GM12878 (cell line): ENCODE results near the gene PLXNB2. TPM values are rescaled to one million over a fixed set of nuclear protein-coding genes. Genes with fewer than 3 reads are reported as not detected.

Source experiments
- ATAC-seq: fragments of 200-7000 bp; cut with Tn5 transposase; 3 replicates; pipeline ENCODE4 v1.9.1; 2020; ENCODE audit warnings: mild to moderate bottlenecking, moderate library complexity
- BruUV-seq: library from RNA; stranded (reverse); fragments of 400-500 nt; replicated peaks from 2 replicates; lab custom pipeline; 2021; lab: Mats Ljungman, UMichigan
- CTCF ChIA-PET: fragments of 300-600 bp; sonication (Branson Sonifier 250); formaldehyde crosslinking; extraction: SDS; loops from one replicate; lab custom pipeline; 2021; ENCODE audit warnings: inconsistent platforms; lab: Yijun Ruan, JAX
- POLR2A ChIA-PET: fragments of 350-600 bp; formaldehyde crosslinking; extraction: SDS; loops from one replicate; lab custom pipeline; 2021; ENCODE audit warnings: inconsistent platforms; lab: Charles Lee
- RAD21 ChIA-PET: fragments of 300-600 bp; sonication (Branson Sonifier 250); formaldehyde crosslinking; loops from one replicate; lab custom pipeline; 2023; ENCODE audit warnings: antibody characterized with exemption; ENCODE audit not compliant: unreplicated experiment; lab: Charles Lee
- SMC1A ChIA-PET: fragments of 300-600 bp; sonication (Branson Sonifier 250); formaldehyde crosslinking; loops from one replicate; lab custom pipeline; 2023; ENCODE audit not compliant: unreplicated experiment, uncharacterized antibody; lab: Charles Lee
- DNase-seq: peaks from one replicate; pipeline ENCODE4 v3.0.0-alpha.2; 2011; ENCODE audit warnings: low read depth, low spot score
- FAIRE-seq: peaks from 3 replicates; lab custom pipeline; 2011; peaks lifted over from hg19 to GRCh38; lab: Jason Lieb, UNC
- H2AFZ ChIP-seq: 2 replicates; pipeline ENCODE4 v1.6.0; 2011; ENCODE audit warnings: low read depth, low read length, control low read depth; ENCODE audit not compliant: control insufficient read depth
- H3K27ac ChIP-seq: 2 replicates; pipeline ENCODE4 v1.5.1; 2011; ENCODE audit warnings: control low read depth; ENCODE audit not compliant: control insufficient read depth, insufficient read depth
- H3K27me3 ChIP-seq, 2 experiments: replicated peaks in 1 of 2; 2 replicates each; pipeline versions ENCODE4 v1.6.0 to v1.6.1; 2011; ENCODE audit warnings: low read length in 1 of 2; ENCODE audit not compliant: control insufficient read depth in 2 of 2, insufficient read depth in 2 of 2
- H3K36me3 ChIP-seq, 2 experiments: 2 replicates each; pipeline ENCODE4 v1.5.1; 2011; ENCODE audit warnings: low read length in 1 of 2; ENCODE audit not compliant: control insufficient read depth in 2 of 2, insufficient read depth in 2 of 2
- H3K4me1 ChIP-seq: 2 replicates; pipeline ENCODE4 v1.6.1; 2011; ENCODE audit warnings: mild to moderate bottlenecking, low read length, moderate library complexity, mixed read lengths; ENCODE audit not compliant: control insufficient read depth, insufficient read depth
- H3K4me2 ChIP-seq: 2 replicates; pipeline ENCODE4 v1.6.0; 2011; ENCODE audit warnings: control low read depth; ENCODE audit not compliant: control insufficient read depth, insufficient read depth
- H3K4me3 ChIP-seq: fragments of 200-600 bp; sonication (generic); 2 replicates; pipeline ENCODE4 v1.5.1; 2016
- H3K79me2 ChIP-seq: 2 replicates; pipeline ENCODE4 v1.6.0; 2011; ENCODE audit warnings: low read length; ENCODE audit not compliant: control insufficient read depth, insufficient read depth
- H3K9ac ChIP-seq: 2 replicates; pipeline ENCODE4 v1.8.0; 2011; ENCODE audit warnings: low read length, control low read depth, mixed read lengths; ENCODE audit not compliant: control insufficient read depth, insufficient read depth
- H3K9me3 ChIP-seq: replicated peaks from 3 replicates; pipeline ENCODE4 v1.5.1; 2011; ENCODE audit warnings: mild to moderate bottlenecking, low read length; ENCODE audit not compliant: control insufficient read depth, insufficient read depth
- H4K20me1 ChIP-seq: 2 replicates; pipeline ENCODE4 v1.6.0; 2011; ENCODE audit not compliant: control insufficient read depth, insufficient read depth
- CHD2 ChIP-seq: IDR thresholded peaks from 2 replicates; pipeline ENCODE4 v1.6.1; 2011; ENCODE audit warnings: low read depth, low read length, improper control_type of control experiment, borderline replicate concordance
- CREB1 ChIP-seq: IDR thresholded peaks from 2 replicates; pipeline ENCODE4 v1.6.1; 2012; ENCODE audit warnings: low read depth, mild to moderate bottlenecking, inconsistent platforms
- ETV6 ChIP-seq, 2 experiments: fragments of 450-650 bp in 1 of 2; IDR thresholded peaks in 1 of 2; conservative IDR thresholded peaks in 1 of 2; 2 replicates each; pipeline ENCODE4 v1.6.1; 2014; ENCODE audit warnings: antibody characterized with exemption in 1 of 2, borderline replicate concordance in 1 of 2, low read depth in 1 of 2, mild to moderate bottlenecking in 1 of 2, moderate library complexity in 1 of 2
- GABPA ChIP-seq: IDR thresholded peaks from 2 replicates; pipeline ENCODE4 v1.6.1; 2014; ENCODE audit warnings: antibody characterized with exemption, low read depth, mild to moderate bottlenecking, inconsistent platforms
- KAT2A ChIP-seq: conservative IDR thresholded peaks from 2 replicates; pipeline ENCODE4 v1.6.1; 2011; ENCODE audit warnings: low read depth, low read length; ENCODE audit not compliant: control insufficient read depth
- MEF2A ChIP-seq: IDR thresholded peaks from 2 replicates; pipeline ENCODE4 v1.6.1; 2011; ENCODE audit warnings: low read depth, mild to moderate bottlenecking, low read length, moderate library complexity; ENCODE audit not compliant: insufficient read depth
- NFYB ChIP-seq: IDR thresholded peaks from 2 replicates; pipeline ENCODE4 v1.6.1; 2011; ENCODE audit warnings: low read depth, mild to moderate bottlenecking, low read length, improper control_type of control experiment, moderate library complexity; ENCODE audit not compliant: insufficient read depth
- PAX8 ChIP-seq: fragments of 450-650 bp; IDR thresholded peaks from 2 replicates; pipeline ENCODE4 v1.6.1; 2017; ENCODE audit warnings: mild to moderate bottlenecking, moderate library complexity
- SP1 ChIP-seq: IDR thresholded peaks from one replicate; pipeline ENCODE4 v1.6.1; 2011; ENCODE audit warnings: low read depth, low read length
- WGBS: methylation state at CpG from one replicate; pipeline ENCODE4 v1.1.6; 2016; ENCODE audit warnings: low lambda C conversion rate; ENCODE audit not compliant: insufficient replicate concordance, insufficient coverage; ENCODE audit errors: missing lambda C conversion rate; 5-methylcytosine and 5-hydroxymethylcytosine counted together
- in situ Hi-C: fragments of 300-500 bp; cut with MboI; formaldehyde crosslinking; loops from 9 replicates; pipeline ENCODE4 v1.14.3; 2018; ENCODE audit warnings: mixed read lengths
- intact Hi-C: fragments of 100-400 bp; cut with micrococcal nuclease; formaldehyde crosslinking; loops from one replicate; pipeline ENCODE4 v1.14.2; 2022; ENCODE audit not compliant: unreplicated experiment
- polyA plus RNA-seq, 11 experiments: library from polyadenylated mRNA; depleted of rRNA in 4 of 11; unstranded in 6 of 11; stranded (reverse) in 5 of 11; fragments of >200 nt; fragmentation: Nextera tagmentation in 4 of 11; fragmentation: Illumina TruSeq in 1 of 11; extraction: Ambion mirVana in 4 of 11; extraction: Trizol in 1 of 11; gene quantifications; 1 replicate in 1 of 11; 2 replicates in 10 of 11; pipeline versions ENCODE4 v1.2.1 to v1.2.3, GENCODE V29; 2011 to 2016; ENCODE audit warnings: inconsistent platforms in 2 of 11, missing spikeins in 2 of 11, low read depth in 1 of 11
- total RNA-seq, 4 experiments: library from RNA; depleted of rRNA in 3 of 4; stranded (reverse); fragments of >200 nt in 3 of 4; fragmentation: Illumina TruSeq in 1 of 4; extraction: Trizol in 1 of 4; gene quantifications; 2 replicates each; pipeline versions ENCODE4 v1.2.1 to v1.2.3, GENCODE V29; 2013 to 2021
- TF ChIP-seq, protein P1 (sequence below): fragments of 450-650 bp; IDR thresholded peaks from 2 replicates; pipeline ENCODE4 v1.6.1; 2016; ENCODE audit warnings: mild to moderate bottlenecking, moderate library complexity, borderline replicate concordance
- TF ChIP-seq, protein P2 (sequence below): IDR thresholded peaks from 2 replicates; pipeline ENCODE4 v1.6.1; 2011; ENCODE audit warnings: borderline replicate concordance, low read depth, mild to moderate bottlenecking, moderate library complexity, mixed read lengths, low read length; ENCODE audit not compliant: insufficient read depth; ENCODE audit errors: extremely low read length
- TF ChIP-seq, protein P3 (sequence below), 3 experiments: IDR thresholded peaks in 2 of 3; conservative IDR thresholded peaks in 1 of 3; 2 replicates each; pipeline ENCODE4 v1.5.1; 2011; ENCODE audit warnings: low read depth in 3 of 3, low read length in 3 of 3, mild to moderate bottlenecking in 3 of 3, control low read depth in 2 of 3, moderate library complexity in 2 of 3, inconsistent platforms in 1 of 3, mixed read lengths in 1 of 3; ENCODE audit not compliant: control insufficient read depth in 2 of 3, insufficient read depth in 1 of 3; ENCODE audit errors: extremely low read depth in 1 of 3

PLXNB2 gene
- total and polyA plus RNA-seq, 10 of the 15 experiments (the other 5 are each of a cell fraction or from before 2014, with no cell fraction given), result 0.68 to 134 (median 41.9) TPM

DNA sequence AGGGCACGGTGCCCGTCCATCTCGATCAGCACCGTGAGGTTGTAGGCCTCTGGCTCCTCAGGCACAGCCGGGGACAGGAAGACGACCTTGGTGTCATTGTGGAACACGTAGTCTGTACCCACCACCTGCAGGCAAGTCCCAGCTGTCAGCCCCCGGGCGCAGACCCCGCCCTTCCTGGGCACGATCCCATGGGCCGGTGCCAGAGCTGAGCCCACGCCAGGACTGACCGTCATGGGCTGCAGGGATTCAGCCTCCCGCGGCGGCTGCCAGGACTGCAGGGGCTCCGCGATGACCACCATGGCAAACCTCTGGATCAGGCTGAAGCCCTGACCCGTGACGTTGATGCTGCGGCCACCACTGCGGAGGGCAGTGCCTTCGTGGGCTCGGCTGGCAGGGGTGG, 25.5 kb downstream of the PLXNB2 start:
- BruUV-seq, result no TSS peak
- Histone ChIP-seq H3K4me1 (no peaks in the 10 kb centered on the region), H2AFZ (no peak overlapping the region), H3K4me2 (no peak overlapping the region), H3K9me3 (no peaks in the 10 kb centered on the region), H3K9ac (no peak overlapping the region), H3K27ac (no peak overlapping the region), H3K27me3 (no peaks in the 10 kb centered on the region), H3K4me3 (no peak overlapping the region), H3K36me3 (peaks cover 0 to 46% of the 10 kb centered on the region in 2 experiments; a peak in 3 of 4 replicates), H4K20me1 (no peaks in the 10 kb centered on the region), H3K79me2 (no peaks in the 10 kb centered on the region)
- RAD21 ChIA-PET, result no interaction called here
- 95% methylated on average over 25 of the region's 25 CpGs for WGBS
- no peak for FAIRE-seq
- no peak for ATAC-seq
- DNase-seq, result no peak
- in situ Hi-C loops, result no loop called here
- intact Hi-C loops, result no loop called here
- POLR2A ChIA-PET, result no interaction called here
- CTCF ChIA-PET, result no interaction called here
- SMC1A ChIA-PET, result no interaction called here
- TF ChIP-seq, protein P1, sequence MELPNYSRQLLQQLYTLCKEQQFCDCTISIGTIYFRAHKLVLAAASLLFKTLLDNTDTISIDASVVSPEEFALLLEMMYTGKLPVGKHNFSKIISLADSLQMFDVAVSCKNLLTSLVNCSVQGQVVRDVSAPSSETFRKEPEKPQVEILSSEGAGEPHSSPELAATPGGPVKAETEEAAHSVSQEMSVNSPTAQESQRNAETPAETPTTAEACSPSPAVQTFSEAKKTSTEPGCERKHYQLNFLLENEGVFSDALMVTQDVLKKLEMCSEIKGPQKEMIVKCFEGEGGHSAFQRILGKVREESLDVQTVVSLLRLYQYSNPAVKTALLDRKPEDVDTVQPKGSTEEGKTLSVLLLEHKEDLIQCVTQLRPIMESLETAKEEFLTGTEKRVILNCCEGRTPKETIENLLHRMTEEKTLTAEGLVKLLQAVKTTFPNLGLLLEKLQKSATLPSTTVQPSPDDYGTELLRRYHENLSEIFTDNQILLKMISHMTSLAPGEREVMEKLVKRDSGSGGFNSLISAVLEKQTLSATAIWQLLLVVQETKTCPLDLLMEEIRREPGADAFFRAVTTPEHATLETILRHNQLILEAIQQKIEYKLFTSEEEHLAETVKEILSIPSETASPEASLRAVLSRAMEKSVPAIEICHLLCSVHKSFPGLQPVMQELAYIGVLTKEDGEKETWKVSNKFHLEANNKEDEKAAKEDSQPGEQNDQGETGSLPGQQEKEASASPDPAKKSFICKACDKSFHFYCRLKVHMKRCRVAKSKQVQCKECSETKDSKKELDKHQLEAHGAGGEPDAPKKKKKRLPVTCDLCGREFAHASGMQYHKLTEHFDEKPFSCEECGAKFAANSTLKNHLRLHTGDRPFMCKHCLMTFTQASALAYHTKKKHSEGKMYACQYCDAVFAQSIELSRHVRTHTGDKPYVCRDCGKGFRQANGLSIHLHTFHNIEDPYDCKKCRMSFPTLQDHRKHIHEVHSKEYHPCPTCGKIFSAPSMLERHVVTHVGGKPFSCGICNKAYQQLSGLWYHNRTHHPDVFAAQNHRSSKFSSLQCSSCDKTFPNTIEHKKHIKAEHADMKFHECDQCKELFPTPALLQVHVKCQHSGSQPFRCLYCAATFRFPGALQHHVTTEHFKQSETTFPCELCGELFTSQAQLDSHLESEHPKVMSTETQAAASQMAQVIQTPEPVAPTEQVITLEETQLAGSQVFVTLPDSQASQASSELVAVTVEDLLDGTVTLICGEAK, result no peak
- TF ChIP-seq MEF2A (no peak), CHD2 (no peak), PAX8 (no peak), GABPA (no peak), KAT2A (no peak), CREB1 (no peak), NFYB (no peak), ETV6 (conservative IDR thresholded peaks at IDR 0.05 in 1 of 2, IDR thresholded peaks at IDR 0.05 in 1 of 2; ENCODE audit: borderline replicate concordance in 1 of 2, low read depth in 1 of 2) (no peak), SP1 (no peak)
- TF ChIP-seq, protein P2, sequence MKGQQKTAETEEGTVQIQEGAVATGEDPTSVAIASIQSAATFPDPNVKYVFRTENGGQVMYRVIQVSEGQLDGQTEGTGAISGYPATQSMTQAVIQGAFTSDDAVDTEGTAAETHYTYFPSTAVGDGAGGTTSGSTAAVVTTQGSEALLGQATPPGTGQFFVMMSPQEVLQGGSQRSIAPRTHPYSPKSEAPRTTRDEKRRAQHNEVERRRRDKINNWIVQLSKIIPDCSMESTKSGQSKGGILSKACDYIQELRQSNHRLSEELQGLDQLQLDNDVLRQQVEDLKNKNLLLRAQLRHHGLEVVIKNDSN, result no peak
- TF ChIP-seq, protein P3, sequence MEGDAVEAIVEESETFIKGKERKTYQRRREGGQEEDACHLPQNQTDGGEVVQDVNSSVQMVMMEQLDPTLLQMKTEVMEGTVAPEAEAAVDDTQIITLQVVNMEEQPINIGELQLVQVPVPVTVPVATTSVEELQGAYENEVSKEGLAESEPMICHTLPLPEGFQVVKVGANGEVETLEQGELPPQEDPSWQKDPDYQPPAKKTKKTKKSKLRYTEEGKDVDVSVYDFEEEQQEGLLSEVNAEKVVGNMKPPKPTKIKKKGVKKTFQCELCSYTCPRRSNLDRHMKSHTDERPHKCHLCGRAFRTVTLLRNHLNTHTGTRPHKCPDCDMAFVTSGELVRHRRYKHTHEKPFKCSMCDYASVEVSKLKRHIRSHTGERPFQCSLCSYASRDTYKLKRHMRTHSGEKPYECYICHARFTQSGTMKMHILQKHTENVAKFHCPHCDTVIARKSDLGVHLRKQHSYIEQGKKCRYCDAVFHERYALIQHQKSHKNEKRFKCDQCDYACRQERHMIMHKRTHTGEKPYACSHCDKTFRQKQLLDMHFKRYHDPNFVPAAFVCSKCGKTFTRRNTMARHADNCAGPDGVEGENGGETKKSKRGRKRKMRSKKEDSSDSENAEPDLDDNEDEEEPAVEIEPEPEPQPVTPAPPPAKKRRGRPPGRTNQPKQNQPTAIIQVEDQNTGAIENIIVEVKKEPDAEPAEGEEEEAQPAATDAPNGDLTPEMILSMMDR (IDR thresholded peaks at IDR 0.05 in 2 of 3, conservative IDR thresholded peaks at IDR 0.05 in 1 of 3; ENCODE audit: control insufficient read depth in 2 of 3, extremely low read depth in 1 of 3, insufficient read depth in 1 of 3, low read depth in 3 of 3, low read length in 3 of 3), result no peak
